SK-MEL-5 (cell line): ENCODE measurements around the gene KICS2. TPM values are rescaled to one million over a fixed set of nuclear protein-coding genes. Genes with fewer than 3 reads are reported as not detected.
"Not testable (repeated sequence)": the region's sequence is repeated elsewhere in the genome, so short reads cannot be mapped to it uniquely, and the experiment has no call there.

Experiments
- DNase-seq: peaks from one replicate; pipeline ENCODE4 v3.0.0-alpha.2; 2016; ENCODE audit warnings: low read depth, low spot score
- in situ Hi-C: cut with HindIII; loops from 2 replicates; pipeline ENCODE4 v1.10.0; 2016; ENCODE audit warnings: low sequenced_read_pairs, high pct_unique_total_duplicates, low pct_unique_long_range_greater_than_20kb
- total RNA-seq: library from RNA; depleted of rRNA; stranded (reverse); fragments of >200 nt; shearing (Covaris generic); gene quantifications from 2 replicates; pipeline ENCODE4 v1.2.3, GENCODE V29; 2014

Gene KICS2
- total RNA-seq, 1 experiment from 2014 or later, result 15.3 TPM

DNA sequence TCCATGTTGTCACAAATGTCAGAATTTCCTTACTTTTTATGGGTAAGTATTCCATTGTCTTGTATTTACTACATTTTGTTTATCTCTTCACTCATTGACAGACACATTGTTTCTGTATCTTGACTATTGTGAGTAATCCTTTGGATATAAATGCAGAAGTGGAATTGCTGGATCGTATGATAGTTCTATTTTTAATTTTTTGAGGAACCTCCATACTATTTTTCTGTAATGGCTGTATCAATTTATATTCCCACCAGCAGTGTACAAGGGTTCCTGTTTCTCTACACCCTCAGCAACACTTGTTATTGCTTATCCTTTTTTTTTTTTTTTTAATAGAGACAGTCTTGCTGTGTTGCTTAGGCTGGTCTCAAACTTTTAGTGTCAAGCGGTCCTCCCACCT lies 3.5 kb upstream of the KICS2 start:
- in situ Hi-C loops, result no loop called here
- DNase-seq, result no peak

DNA sequence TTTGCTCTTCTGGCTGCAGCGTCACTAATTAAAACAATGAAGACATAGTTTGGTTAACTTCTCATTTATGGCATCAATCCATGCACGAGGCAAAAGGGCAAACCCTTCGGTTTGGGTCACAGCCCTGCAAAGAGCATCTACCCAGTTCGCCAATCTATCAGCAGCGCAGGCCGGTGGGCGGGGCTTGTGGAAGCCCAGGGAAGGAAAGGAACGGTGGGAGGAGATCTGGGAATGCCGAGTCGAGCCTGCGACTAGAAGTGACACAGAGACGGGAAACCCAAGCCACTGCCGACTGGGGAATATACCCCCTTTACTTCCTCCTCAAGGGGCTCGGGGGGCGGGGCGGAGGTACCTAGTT lies 466 bp downstream of the KICS2 start:
- peak; percentile 94 for DNase-seq
- in situ Hi-C loops, result no loop called here

DNA sequence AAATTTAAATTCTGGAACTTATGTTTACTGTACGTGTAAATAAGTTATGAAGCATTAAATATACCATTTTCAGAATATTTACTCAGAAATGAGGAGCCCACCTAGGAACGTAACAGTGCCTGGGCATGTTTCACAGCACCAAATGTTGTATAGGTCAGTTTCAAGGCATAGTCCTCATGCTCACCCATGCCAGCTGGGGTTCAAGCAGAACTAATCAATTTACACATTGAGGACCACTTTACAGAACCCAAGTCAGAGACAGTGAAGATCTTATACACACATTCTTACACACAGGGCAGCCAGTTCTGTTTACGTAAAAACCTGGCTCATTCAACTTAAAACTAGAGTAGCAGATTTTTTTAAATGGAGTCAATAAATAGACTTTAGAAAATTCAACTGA lies 2.0 kb downstream of the KICS2 start:
- no peak for DNase-seq
- in situ Hi-C loops, result no loop called here

DNA sequence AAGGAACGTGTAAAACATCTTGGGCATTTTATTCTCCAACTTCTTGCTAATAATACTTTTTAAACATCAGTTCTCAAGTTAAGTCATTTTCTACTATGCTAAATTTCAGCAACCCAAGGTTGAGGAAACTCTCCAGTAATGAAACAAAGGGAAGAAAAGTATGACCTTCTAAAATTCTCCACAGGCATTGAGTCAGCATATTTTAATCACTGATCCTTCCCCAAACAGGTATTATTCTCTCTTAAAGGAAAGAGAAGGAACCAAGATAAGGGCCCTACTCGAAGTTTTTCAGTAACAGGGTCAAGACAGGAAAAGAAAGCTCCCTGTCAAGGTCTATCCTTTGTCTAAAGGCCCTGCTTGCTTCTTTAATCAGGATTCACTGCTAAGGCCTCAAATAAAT lies 3.0 kb downstream of the KICS2 start:
- in situ Hi-C loops, result no loop called here
- DNase-seq, result no peak

DNA sequence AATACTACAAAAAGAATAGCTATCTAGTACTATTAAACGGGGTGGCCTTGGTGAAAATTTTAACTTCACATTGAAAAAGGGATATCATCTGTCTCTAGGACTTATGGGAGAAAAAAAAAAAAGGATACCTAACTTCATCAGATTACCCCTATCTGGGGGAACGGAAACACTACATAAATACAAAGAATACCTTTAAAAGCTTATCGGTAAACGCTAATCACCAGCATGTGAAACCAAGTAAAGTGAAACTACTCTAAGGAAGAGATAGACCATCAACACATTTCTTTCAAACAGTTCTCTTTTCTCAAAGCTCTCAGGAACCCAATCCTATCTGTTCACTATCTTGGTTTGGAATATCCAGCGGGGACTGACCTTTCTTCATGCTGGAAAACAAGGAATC lies 3.5 kb downstream of the KICS2 start:
- in situ Hi-C loops, result no loop called here
- no peak for DNase-seq

- in situ Hi-C loops, DNase-seq: not testable (repeated sequence)
These were observed 4.5 kb downstream of the KICS2 start for GRCh38 chr12:64217643-64218042.

DNA sequence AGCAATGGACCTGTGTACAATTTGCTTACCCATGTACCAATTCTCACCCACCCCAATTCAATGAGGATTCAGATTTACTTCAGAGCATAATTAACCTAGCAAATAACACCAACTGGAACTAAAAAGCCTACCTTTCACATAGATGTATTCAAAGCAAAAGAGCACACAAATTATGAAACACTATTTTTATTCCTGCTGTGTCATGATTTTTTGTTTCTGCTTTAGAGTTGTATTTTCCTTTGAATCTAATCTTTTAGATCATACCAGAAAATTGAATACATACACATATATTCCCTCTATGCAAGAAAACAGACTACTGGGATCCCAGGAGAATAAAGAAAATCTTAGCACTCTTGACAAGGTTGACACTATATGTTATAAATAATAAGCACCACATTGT lies 5.9 kb downstream of the KICS2 start:
- no peak for DNase-seq

DNA sequence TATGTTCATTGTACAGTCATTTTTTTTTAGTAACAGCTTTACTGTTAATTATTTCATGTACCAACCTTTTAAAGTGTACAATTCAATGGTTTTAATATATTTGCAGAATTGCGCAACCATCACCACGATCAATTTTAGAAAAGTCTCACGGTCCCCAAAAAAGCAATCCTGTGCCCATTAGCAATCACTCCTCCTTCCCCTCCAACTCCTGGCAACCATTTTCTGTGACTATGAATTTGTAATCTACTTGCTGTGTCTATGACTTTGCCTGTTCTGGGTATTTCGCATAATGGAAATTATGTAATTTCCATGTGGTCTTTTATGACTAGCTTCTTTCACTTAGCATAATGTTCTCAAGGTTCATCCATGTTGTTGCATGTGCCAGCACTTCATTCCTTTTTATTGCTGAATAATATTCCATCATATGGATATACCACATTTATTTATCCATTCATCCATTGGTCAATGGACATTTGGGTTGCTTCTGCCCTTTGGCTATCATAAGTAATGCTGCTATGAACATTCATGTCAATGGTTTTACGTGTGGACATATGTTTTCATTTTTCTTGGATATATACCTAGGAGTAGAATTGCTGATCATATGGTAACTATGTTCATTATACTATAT lies 9.9 kb downstream of the KICS2 start:
- in situ Hi-C loops, result no loop called here
- DNase-seq, result no peak

More for the DNA sequence above, 5.9 kb downstream of the KICS2 start:
- in situ Hi-C loops, result no loop called here

- DNase-seq, result no peak
- in situ Hi-C loops, result no loop called here
These were observed 14.6 kb downstream of the KICS2 start for GRCh38 chr12:64207453-64207852.

DNA sequence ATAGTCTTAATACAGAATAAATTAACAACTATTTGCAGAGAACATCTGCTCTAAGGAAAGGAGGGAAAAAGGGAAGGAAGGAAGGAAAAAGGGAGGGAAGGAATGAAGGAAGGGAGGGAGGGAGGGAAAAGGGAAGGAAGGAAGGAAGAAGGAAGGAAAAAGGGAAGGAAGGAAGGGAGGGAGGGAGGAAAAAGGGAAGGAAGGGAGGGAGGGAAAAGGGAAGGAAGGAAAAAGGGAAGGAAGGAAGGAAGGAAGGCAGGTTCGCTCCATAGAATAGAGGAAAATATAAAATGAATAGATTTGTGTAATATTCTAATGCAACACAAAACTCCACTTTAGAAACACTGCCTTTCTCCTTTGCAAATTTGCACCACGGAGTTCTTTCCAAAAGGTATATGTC lies 16.6 kb downstream of the KICS2 start:
- DNase-seq, result no peak
- in situ Hi-C loops, result no loop called here

- DNase-seq, result no peak
- in situ Hi-C loops, result no loop called here
These were observed 18.3 kb downstream of the KICS2 start for GRCh38 chr12:64203775-64204174.

DNA sequence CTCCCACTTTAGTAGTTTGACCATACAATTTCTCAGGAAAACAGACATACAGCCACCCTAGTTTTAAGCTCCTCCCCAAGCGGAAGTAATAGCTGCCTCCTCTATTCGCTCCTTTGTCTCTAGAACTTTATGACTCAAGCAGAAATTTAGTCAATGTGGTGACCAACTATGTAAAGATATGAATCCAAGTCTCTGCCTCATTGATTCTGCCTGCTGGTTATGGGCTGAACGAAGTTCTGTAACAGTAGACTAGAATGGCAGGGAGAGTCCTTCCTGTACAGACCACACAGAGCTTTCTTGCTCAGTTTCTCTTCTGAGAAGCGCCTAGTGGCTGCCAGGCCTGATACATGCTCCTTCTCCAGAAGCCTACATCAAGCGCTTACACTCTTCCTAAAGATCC lies 19.1 kb downstream of the KICS2 start:
- in situ Hi-C loops, result no loop called here
- DNase-seq, result no peak

DNA sequence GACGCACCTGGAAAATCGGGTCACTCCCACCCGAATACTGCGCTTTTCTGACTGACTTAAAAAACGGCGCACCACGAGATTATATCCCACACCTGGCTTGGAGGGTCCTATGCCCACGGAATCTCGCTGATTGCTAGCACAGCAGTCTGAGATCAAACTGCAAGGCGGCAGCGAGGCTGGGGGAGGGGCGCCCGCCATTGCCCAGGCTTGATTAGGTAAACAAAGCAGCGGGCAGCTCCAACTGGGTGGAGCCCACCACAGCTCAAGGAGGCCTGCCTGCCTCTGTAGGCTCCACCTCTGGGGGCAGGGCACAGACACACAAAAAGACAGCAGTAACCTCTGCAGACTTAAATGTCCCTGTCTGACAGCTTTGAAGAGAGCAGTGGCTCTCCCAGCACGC lies 26.3 kb downstream of the KICS2 start:
- in situ Hi-C loops, DNase-seq: not testable (repeated sequence)

- DNase-seq, result no peak
- in situ Hi-C loops, result no loop called here
These were observed 27.6 kb downstream of the KICS2 start for GRCh38 chr12:64194333-64195149.

DNA sequence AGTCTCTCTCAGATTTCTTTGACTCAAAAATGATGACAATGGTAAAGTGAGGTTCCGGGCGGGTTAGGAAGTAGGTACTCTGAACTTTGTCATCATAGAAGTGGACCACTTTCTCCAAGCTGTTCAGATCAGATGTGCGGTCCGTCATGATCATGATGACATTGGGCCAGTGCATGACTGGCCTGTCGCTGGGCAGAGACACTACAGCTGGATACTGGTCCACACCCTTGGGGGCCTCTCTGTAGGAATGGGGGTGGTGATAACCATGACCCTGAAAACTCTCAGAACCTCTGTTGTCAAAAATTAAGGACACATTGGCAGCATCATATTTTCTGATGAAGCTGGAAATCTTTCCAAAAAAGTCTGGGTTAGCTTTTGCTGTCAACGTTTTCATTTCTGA lies 28.2 kb downstream of the KICS2 start:
- in situ Hi-C loops, result no loop called here
- DNase-seq, result no peak

- no peak for DNase-seq
- in situ Hi-C loops, result no loop called here
These were observed 29.3 kb downstream of the KICS2 start for GRCh38 chr12:64192644-64193444.

DNA sequence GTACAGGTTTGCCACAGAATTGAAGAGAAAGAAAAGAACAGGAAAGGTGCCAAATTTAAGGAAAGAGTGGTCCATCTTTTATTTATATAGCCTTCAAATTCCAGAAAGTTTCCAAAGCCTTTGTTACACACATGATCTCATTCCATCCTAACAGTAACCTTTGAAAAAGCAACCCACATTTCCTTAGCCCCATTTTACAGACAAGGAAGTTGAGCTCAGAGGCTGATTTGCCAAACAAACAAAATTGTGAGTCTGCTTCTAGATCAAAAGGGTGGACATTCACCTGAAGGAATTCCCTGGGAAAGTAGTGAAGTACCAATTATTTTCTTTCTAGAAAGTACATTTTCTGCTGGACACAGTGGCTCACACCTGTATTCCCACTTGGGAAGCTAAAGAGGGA lies 32.0 kb downstream of the KICS2 start:
- no peak for DNase-seq
- in situ Hi-C loops, result no loop called here

DNA sequence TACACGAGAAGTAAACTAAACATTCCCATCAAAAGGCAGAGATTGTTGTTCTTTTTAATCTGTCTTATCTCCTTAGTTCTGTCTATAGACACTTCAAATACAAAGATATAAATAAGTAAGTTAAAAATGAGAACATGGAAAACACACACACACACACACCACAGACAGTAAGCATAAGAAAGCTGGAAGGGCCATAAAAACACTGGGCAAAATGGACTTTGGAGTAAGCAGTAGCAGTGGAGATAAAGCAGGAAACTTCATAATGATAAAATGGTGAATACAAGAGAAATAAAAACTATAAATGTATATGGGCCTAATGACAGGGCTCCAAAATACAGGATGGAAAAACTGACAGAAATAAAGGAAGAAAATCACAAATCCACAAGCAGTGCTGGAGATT lies 32.6 kb downstream of the KICS2 start:
- no peak for DNase-seq
- in situ Hi-C loops, result no loop called here

- DNase-seq, result no peak
- in situ Hi-C loops, result no loop called here
These were observed 34.3 kb downstream of the KICS2 start for GRCh38 chr12:64187794-64188193.
